ENCODE measurements around the gene SKA1.

The SKA1 gene

GRCh38 chr18:50395093-50395492 is 20.2 kb downstream of the SKA1 start:
- no peak for TF ChIP-seq CTCF (IDR thresholded peaks at IDR 0.05)

- no peak for TF ChIP-seq CTCF (IDR thresholded peaks at IDR 0.05)
Measured at GRCh38 chr18:50396005-50396660, 21.3 kb downstream of the SKA1 start.

GRCh38 chr18:50397023-50397422 is 22.2 kb downstream of the SKA1 start:
- no peak for TF ChIP-seq CTCF (IDR thresholded peaks at IDR 0.05)

GRCh38 chr18:50398099-50398498 is 23.3 kb downstream of the SKA1 start:
- TF ChIP-seq CTCF (IDR thresholded peaks at IDR 0.05): no peak

GRCh38 chr18:50398947-50399346 is 24.1 kb downstream of the SKA1 start:
- no peak for TF ChIP-seq CTCF (IDR thresholded peaks at IDR 0.05)

GRCh38 chr18:50399582-50399981 is 24.7 kb downstream of the SKA1 start:
- TF ChIP-seq CTCF (IDR thresholded peaks at IDR 0.05): no peak

- no peak for TF ChIP-seq CTCF (IDR thresholded peaks at IDR 0.05)
Measured at GRCh38 chr18:50401295-50401694, 26.4 kb downstream of the SKA1 start.

GRCh38 chr18:50401888-50402287 is 27.0 kb downstream of the SKA1 start:
- no peak for TF ChIP-seq CTCF (IDR thresholded peaks at IDR 0.05)

Data from LNCAP (cell line).